HCT116 (cell line): ENCODE results near the gene ATXN7L1. TPM values are rescaled to one million over a fixed set of nuclear protein-coding genes. Genes with fewer than 3 reads are reported as not detected.
"Not testable (repeated sequence)": the region's sequence is repeated elsewhere in the genome, so short reads cannot be mapped to it uniquely, and the experiment has no call there.

Experiments used
- ATAC-seq: fragments of 200-7000 bp; cut with Tn5 transposase; 2 replicates; pipeline ENCODE4 v1.9.1; 2020; ENCODE audit warnings: mild to moderate bottlenecking, moderate library complexity
- BruUV-seq: library from RNA; stranded (reverse); fragments of 400-500 nt; replicated peaks from 2 replicates; lab custom pipeline; 2021; lab: Mats Ljungman, UMichigan
- CTCF ChIA-PET: fragments of 300-600 bp; sonication (Branson Sonifier 250); formaldehyde crosslinking; loops from one replicate; lab custom pipeline; 2021; ENCODE audit warnings: antibody characterized with exemption; lab: Charles Lee
- POLR2A ChIA-PET: fragments of 300-600, 350-600 bp; sonication (Branson Sonifier 250); formaldehyde crosslinking; loops from one replicate; lab custom pipeline; 2021; ENCODE audit warnings: antibody characterized with exemption; lab: Charles Lee
- RAD21 ChIA-PET, 2 experiments: fragments of 300-600 bp; sonication (Branson Sonifier 250); formaldehyde crosslinking; loops; one replicate each; lab custom pipeline; 2023; ENCODE audit warnings: low total read pairs in 2 of 2; ENCODE audit not compliant: uncharacterized antibody in 2 of 2, unreplicated experiment in 2 of 2, low non-redundant PET in 1 of 2; lab: Charles Lee
- DNase-seq: peaks from one replicate; pipeline ENCODE4 v3.0.0-alpha.2; 2010; ENCODE audit warnings: low read depth, low spot score
- H2AFZ ChIP-seq: fragments of 200-600 bp; shearing (Covaris generic), sonication (generic); 2 replicates; pipeline ENCODE4 v1.6.1; 2017; ENCODE audit warnings: low read depth, mixed run types, mixed read lengths, antibody characterized with exemption, low read length; ENCODE audit not compliant: poor library complexity, severe bottlenecking
- H3K27ac ChIP-seq: 2 replicates; pipeline ENCODE4 v1.5.1; 2012; ENCODE audit warnings: low read depth, low read length
- H3K27me3 ChIP-seq: fragments of 200-600 bp; sonication (generic); 2 replicates; pipeline ENCODE4 v1.6.1; 2016; ENCODE audit warnings: mixed run types, low read length, mixed read lengths; ENCODE audit not compliant: insufficient read depth
- H3K36me3 ChIP-seq, 2 experiments: fragments of 200-500 bp in 1 of 2; fragments of 200-600 bp in 1 of 2; sonication (Bioruptor generic) in 1 of 2; sonication (generic) in 1 of 2; 2 replicates each; pipeline versions ENCODE4 v1.5.1 to v1.6.1; 2014 to 2016; ENCODE audit warnings: low read length in 2 of 2, inconsistent platforms in 1 of 2, mixed read lengths in 1 of 2, mixed run types in 1 of 2; ENCODE audit not compliant: insufficient read depth in 2 of 2, control insufficient read depth in 1 of 2
- H3K4me1 ChIP-seq, 2 experiments: fragments of 200-600 bp in 1 of 2; sonication (generic) in 1 of 2; 2 replicates each; pipeline versions ENCODE4 v1.5.1 to v1.6.1; 2012 to 2017; ENCODE audit warnings: low read length in 2 of 2, inconsistent platforms in 1 of 2, mild to moderate bottlenecking in 1 of 2, mixed read lengths in 1 of 2, mixed run types in 1 of 2, moderate library complexity in 1 of 2; ENCODE audit not compliant: insufficient read depth in 2 of 2, control insufficient read depth in 1 of 2
- H3K4me2 ChIP-seq: fragments of 200-600 bp; sonication (generic); 2 replicates; pipeline ENCODE4 v1.6.1; 2017; ENCODE audit warnings: mixed run types, low read length, mixed read lengths
- H3K4me3 ChIP-seq, 2 experiments: fragments of 200-600 bp in 1 of 2; sonication (generic) in 1 of 2; replicated peaks in 1 of 2; 2 replicates each; pipeline ENCODE4 v1.5.1; 2011 to 2016; ENCODE audit warnings: low read length in 2 of 2, control low read depth in 1 of 2, low read depth in 1 of 2, mild to moderate bottlenecking in 1 of 2, mixed read lengths in 1 of 2, mixed run types in 1 of 2
- H3K79me2 ChIP-seq: fragments of 200-600 bp; sonication (generic); 2 replicates; pipeline ENCODE4 v1.6.1; 2017; ENCODE audit warnings: mild to moderate bottlenecking, mixed run types, low read length, moderate library complexity, mixed read lengths; ENCODE audit not compliant: insufficient read depth
- H3K9ac ChIP-seq: fragments of 200-600 bp; sonication (generic); 2 replicates; pipeline ENCODE4 v1.6.1; 2016; ENCODE audit warnings: low read length, mixed read lengths
- H3K9me2 ChIP-seq: fragments of 200-600 bp; sonication (generic), shearing (Covaris generic); 2 replicates; pipeline ENCODE4 v1.6.1; 2017; ENCODE audit warnings: mixed run types, mild to moderate bottlenecking, moderate library complexity; ENCODE audit not compliant: insufficient read depth
- H3K9me3 ChIP-seq, 2 experiments: fragments of 200-500 bp in 1 of 2; fragments of 200-600 bp in 1 of 2; sonication (Bioruptor generic) in 1 of 2; sonication (generic) in 1 of 2; 2 replicates each; pipeline ENCODE4 v1.6.1; 2014 to 2017; ENCODE audit warnings: low read length in 2 of 2, mixed read lengths in 2 of 2, inconsistent platforms in 1 of 2, low read depth in 1 of 2, mild to moderate bottlenecking in 1 of 2, mixed run types in 1 of 2, moderate library complexity in 1 of 2; ENCODE audit not compliant: control insufficient read depth in 1 of 2, insufficient read depth in 1 of 2
- H4K20me1 ChIP-seq: fragments of 200-600 bp; sonication (generic), shearing (Covaris generic); 2 replicates; pipeline ENCODE4 v1.6.1; 2017; ENCODE audit warnings: mixed run types, mild to moderate bottlenecking, moderate library complexity; ENCODE audit not compliant: insufficient read depth
- CBX3 ChIP-seq: IDR thresholded peaks from 2 replicates; pipeline ENCODE4 v1.6.1; 2012; ENCODE audit warnings: low read depth
- EGR1 ChIP-seq: IDR thresholded peaks from 2 replicates; pipeline ENCODE4 v1.6.1; 2012; ENCODE audit warnings: low read depth
- FOSL1 ChIP-seq: IDR thresholded peaks from 2 replicates; pipeline ENCODE4 v1.6.1; 2012; ENCODE audit warnings: low read depth
- POLR2A ChIP-seq: IDR thresholded peaks from 2 replicates; pipeline ENCODE4 v1.7.0; 2011; ENCODE audit warnings: borderline replicate concordance; ENCODE audit not compliant: insufficient read depth, insufficient read length; ENCODE audit errors: extremely low read depth
- RAD21 ChIP-seq: IDR thresholded peaks from 2 replicates; pipeline ENCODE4 v1.6.1; 2012; ENCODE audit warnings: low read depth, mild to moderate bottlenecking
- SIN3A ChIP-seq: IDR thresholded peaks from 2 replicates; pipeline ENCODE4 v1.6.1; 2012; ENCODE audit warnings: low read depth
- SRF ChIP-seq: IDR thresholded peaks from 2 replicates; pipeline ENCODE4 v1.6.1; 2012; ENCODE audit warnings: low read depth
- TCF7L2 ChIP-seq: IDR thresholded peaks from 2 replicates; pipeline ENCODE4 v1.7.0; 2011; ENCODE audit warnings: borderline replicate concordance, inconsistent platforms; ENCODE audit not compliant: insufficient read depth, insufficient read length; ENCODE audit errors: extremely low read depth
- ZBTB33 ChIP-seq: IDR thresholded peaks from 2 replicates; pipeline ENCODE4 v1.6.1; 2011; ENCODE audit warnings: mild to moderate bottlenecking, low read length, moderate library complexity; ENCODE audit not compliant: insufficient replicate concordance; ENCODE audit errors: extremely low read depth
- ZFX ChIP-seq: fragments of 450-650 bp; IDR thresholded peaks from 2 replicates; pipeline ENCODE4 v1.6.1; 2017
- ZNF274 ChIP-seq: fragments of 200-500 bp; sonication (Bioruptor generic); IDR thresholded peaks from 2 replicates; pipeline ENCODE4 v1.6.1; 2014; ENCODE audit warnings: mild to moderate bottlenecking, low read depth, low read length, inconsistent platforms
- intact Hi-C: fragments of 100-400 bp; cut with micrococcal nuclease; formaldehyde crosslinking; loops from 2 replicates; pipeline ENCODE4 v1.10.0; 2022
- total RNA-seq: library from RNA; stranded (reverse); gene quantifications from one replicate; pipeline ENCODE4 v1.2.1, GENCODE V29; 2021; ENCODE audit not compliant: unreplicated experiment
- TF ChIP-seq, protein P1 (sequence below): IDR thresholded peaks from 2 replicates; pipeline ENCODE4 v1.6.1; 2012
- TF ChIP-seq, protein P2 (sequence below), 3 experiments: fragments of 200-600 bp in 1 of 3; sonication (generic) in 1 of 3; IDR thresholded peaks in 2 of 3; conservative IDR thresholded peaks in 1 of 3; 2 replicates each; pipeline ENCODE4 v1.5.1; 2012 to 2017; ENCODE audit warnings: low read depth in 2 of 3, low read length in 2 of 3, antibody characterized with exemption in 1 of 3, borderline replicate concordance in 1 of 3, control low read depth in 1 of 3, mild to moderate bottlenecking in 1 of 3, mixed read lengths in 1 of 3, mixed run types in 1 of 3, moderate library complexity in 1 of 3; ENCODE audit not compliant: insufficient read depth in 1 of 3

ATXN7L1 gene
- total RNA-seq, 1 experiment from 2014 or later, result 11.5 TPM

- H3K36me3 ChIP-seq, result no peaks in the 10 kb centered on the region
- H3K9me3 ChIP-seq, result no peaks in the 10 kb centered on the region
- no peak overlapping the region for H3K4me2 ChIP-seq
- H3K27me3 ChIP-seq, result no peaks in the 10 kb centered on the region
- no peak overlapping the region for H3K9ac ChIP-seq
- no peak for TF ChIP-seq RAD21
- TF ChIP-seq ZFX, result no peak
- no peak for TF ChIP-seq ZNF274
- no peak for TF ChIP-seq FOSL1
- TF ChIP-seq, protein P1, sequence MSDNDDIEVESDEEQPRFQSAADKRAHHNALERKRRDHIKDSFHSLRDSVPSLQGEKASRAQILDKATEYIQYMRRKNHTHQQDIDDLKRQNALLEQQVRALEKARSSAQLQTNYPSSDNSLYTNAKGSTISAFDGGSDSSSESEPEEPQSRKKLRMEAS, result no peak
- TF ChIP-seq, protein P2, sequence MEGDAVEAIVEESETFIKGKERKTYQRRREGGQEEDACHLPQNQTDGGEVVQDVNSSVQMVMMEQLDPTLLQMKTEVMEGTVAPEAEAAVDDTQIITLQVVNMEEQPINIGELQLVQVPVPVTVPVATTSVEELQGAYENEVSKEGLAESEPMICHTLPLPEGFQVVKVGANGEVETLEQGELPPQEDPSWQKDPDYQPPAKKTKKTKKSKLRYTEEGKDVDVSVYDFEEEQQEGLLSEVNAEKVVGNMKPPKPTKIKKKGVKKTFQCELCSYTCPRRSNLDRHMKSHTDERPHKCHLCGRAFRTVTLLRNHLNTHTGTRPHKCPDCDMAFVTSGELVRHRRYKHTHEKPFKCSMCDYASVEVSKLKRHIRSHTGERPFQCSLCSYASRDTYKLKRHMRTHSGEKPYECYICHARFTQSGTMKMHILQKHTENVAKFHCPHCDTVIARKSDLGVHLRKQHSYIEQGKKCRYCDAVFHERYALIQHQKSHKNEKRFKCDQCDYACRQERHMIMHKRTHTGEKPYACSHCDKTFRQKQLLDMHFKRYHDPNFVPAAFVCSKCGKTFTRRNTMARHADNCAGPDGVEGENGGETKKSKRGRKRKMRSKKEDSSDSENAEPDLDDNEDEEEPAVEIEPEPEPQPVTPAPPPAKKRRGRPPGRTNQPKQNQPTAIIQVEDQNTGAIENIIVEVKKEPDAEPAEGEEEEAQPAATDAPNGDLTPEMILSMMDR (IDR thresholded peaks at IDR 0.05 in 2 of 3, conservative IDR thresholded peaks at IDR 0.05 in 1 of 3; ENCODE audit: borderline replicate concordance in 1 of 3, insufficient read depth in 1 of 3, low read depth in 2 of 3, low read length in 2 of 3), result no peak
- TF ChIP-seq CBX3, result no peak
- TF ChIP-seq SIN3A, result no peak
- no peak for TF ChIP-seq SRF
- TF ChIP-seq POLR2A, result no peak
- no peak for TF ChIP-seq EGR1
- TF ChIP-seq ZBTB33, result no peak
- TF ChIP-seq TCF7L2, result no peak
- no peak for DNase-seq
- POLR2A ChIA-PET, result no interaction called here
- intact Hi-C loops, result no loop called here
- RAD21 ChIA-PET, result no interaction called here
- H3K79me2 ChIP-seq, result peaks cover 36% of the 10 kb centered on the region
- CTCF ChIA-PET, result no interaction called here
- BruUV-seq, result no TSS peak
- no peak for ATAC-seq
- no peak overlapping the region for H3K27ac ChIP-seq
- no peaks in the 10 kb centered on the region for H3K9me2 ChIP-seq
- 0 out of 2 replicates have a peak, but pooled peaks cover 3% of the 10 kb centered on the region for H4K20me1 ChIP-seq
- H2AFZ ChIP-seq, result no peak overlapping the region
- H3K4me1 ChIP-seq, result peaks cover 0 to 5% of the 10 kb centered on the region in 2 experiments; a peak in 2 of 4 replicates
- no peak overlapping the region for H3K4me3 ChIP-seq
These were observed 9.2 kb upstream of the ATXN7L1 start for GRCh38 chr7:105885387-105886111.

DNA sequence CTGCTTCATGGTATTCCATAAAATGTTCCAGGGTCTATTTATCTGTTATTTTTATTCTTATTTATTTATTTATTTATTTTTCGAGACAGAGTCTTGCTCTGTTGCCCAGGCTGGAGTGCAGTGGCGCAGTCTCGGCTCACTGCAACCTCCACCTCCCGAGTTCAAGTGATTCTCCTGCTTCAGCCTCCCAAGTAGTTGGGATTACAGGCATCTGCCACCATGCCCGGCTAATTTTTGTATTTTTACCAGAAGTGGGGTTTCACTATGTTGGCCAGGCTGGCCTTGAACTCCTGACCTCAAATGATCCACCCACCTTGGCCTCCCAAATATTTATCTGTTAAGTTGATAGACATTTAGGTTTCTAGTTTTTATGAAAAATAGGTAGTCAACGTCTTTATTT, 6.8 kb upstream of the ATXN7L1 start:
- H3K27me3 ChIP-seq, H3K4me3 ChIP-seq: not testable (repeated sequence)

More for the DNA sequence above, 6.8 kb upstream of the ATXN7L1 start:
- POLR2A ChIA-PET, H3K4me2 ChIP-seq, CTCF ChIA-PET, H3K27ac ChIP-seq, H3K9me2 ChIP-seq, DNase-seq, H2AFZ ChIP-seq, intact Hi-C loops, RAD21 ChIA-PET, H3K9ac ChIP-seq, H3K9me3 ChIP-seq, ATAC-seq, H3K36me3 ChIP-seq, H4K20me1 ChIP-seq, BruUV-seq: not testable (repeated sequence)
- Histone ChIP-seq H3K79me2 (peaks cover 47% of the 10 kb centered on the region), H3K4me1 (peaks cover 0 to 17% of the 10 kb centered on the region in 2 experiments)
